Mesenchymal stem cell (in vitro differentiated cells and primary cell): Measurements from ENCODE around the gene ATP5F1A.
"Not testable (repeated sequence)": the region's sequence is repeated elsewhere in the genome, so short reads cannot be mapped to it uniquely, and the experiment has no call there.

Experiments used
- DNase-seq: peaks from one replicate; pipeline ENCODE4 v3.0.0-alpha.2; 2013
- H2AFZ ChIP-seq: one replicate; pipeline ENCODE4 v1.6.1; 2013; ENCODE audit warnings: low read depth, mild to moderate bottlenecking, control low read depth, inconsistent platforms, low read length, moderate library complexity
- H2AK5ac ChIP-seq: 2 replicates; pipeline ENCODE4 v1.6.1; 2013; ENCODE audit warnings: low read length, moderate library complexity, mild to moderate bottlenecking, inconsistent platforms; ENCODE audit not compliant: severe bottlenecking
- H2BK120ac ChIP-seq: one replicate; pipeline ENCODE4 v1.6.1; 2013; ENCODE audit warnings: low read depth, mild to moderate bottlenecking, inconsistent platforms, low read length, moderate library complexity
- H2BK12ac ChIP-seq, 2 experiments: one replicate each; pipeline ENCODE4 v1.6.1; 2013; ENCODE audit warnings: inconsistent platforms in 2 of 2, low read length in 2 of 2, mild to moderate bottlenecking in 2 of 2, moderate library complexity in 2 of 2, control low read depth in 1 of 2
- H2BK15ac ChIP-seq: one replicate; pipeline ENCODE4 v1.6.1; 2013; ENCODE audit warnings: mild to moderate bottlenecking, low read depth, inconsistent platforms; ENCODE audit not compliant: poor library complexity, severe bottlenecking
- H2BK5ac ChIP-seq: 2 replicates; pipeline ENCODE4 v1.6.1; 2013; ENCODE audit warnings: low read depth, mild to moderate bottlenecking, low read length, control low read depth, inconsistent platforms; ENCODE audit not compliant: poor library complexity, severe bottlenecking
- H3K14ac ChIP-seq, 2 experiments: one replicate each; pipeline ENCODE4 v1.6.1; 2013; ENCODE audit warnings: inconsistent platforms in 2 of 2, low read length in 2 of 2, control low read depth in 1 of 2, mild to moderate bottlenecking in 1 of 2, moderate library complexity in 1 of 2
- H3K18ac ChIP-seq, 2 experiments: one replicate each; pipeline ENCODE4 v1.6.1; 2013; ENCODE audit warnings: inconsistent platforms in 2 of 2, low read length in 2 of 2, control low read depth in 1 of 2, low read depth in 1 of 2, mild to moderate bottlenecking in 1 of 2
- H3K23ac ChIP-seq, 2 experiments: one replicate each; pipeline ENCODE4 v1.6.1; 2013; ENCODE audit warnings: inconsistent platforms in 2 of 2, low read length in 2 of 2, mild to moderate bottlenecking in 2 of 2, moderate library complexity in 2 of 2, control low read depth in 1 of 2
- H3K27ac ChIP-seq: 2 replicates; pipeline ENCODE4 v1.5.1; 2013; ENCODE audit warnings: mild to moderate bottlenecking, moderate library complexity, low read length, control low read depth, inconsistent platforms; ENCODE audit not compliant: poor library complexity, severe bottlenecking
- H3K27me3 ChIP-seq, 2 experiments: 2 replicates each; pipeline versions ENCODE4 v1.6.1 to v1.7.0; 2013; ENCODE audit warnings: low read length in 2 of 2, mild to moderate bottlenecking in 2 of 2, moderate library complexity in 2 of 2, control low read depth in 1 of 2, inconsistent platforms in 1 of 2; ENCODE audit not compliant: control insufficient read depth in 1 of 2, insufficient read depth in 1 of 2
- H3K36me3 ChIP-seq, 2 experiments: 2 replicates each; pipeline versions ENCODE4 v1.6.1 to v1.7.0; 2013; ENCODE audit warnings: low read length in 2 of 2, control low read depth in 1 of 2, inconsistent platforms in 1 of 2, low read depth in 1 of 2, mild to moderate bottlenecking in 1 of 2; ENCODE audit not compliant: insufficient read depth in 2 of 2, control insufficient read depth in 1 of 2
- H3K4ac ChIP-seq, 2 experiments: one replicate each; pipeline ENCODE4 v1.6.1; 2013; ENCODE audit warnings: inconsistent platforms in 2 of 2, low read length in 2 of 2, mild to moderate bottlenecking in 2 of 2, moderate library complexity in 2 of 2, control low read depth in 1 of 2, low read depth in 1 of 2
- H3K4me1 ChIP-seq: 2 replicates; pipeline ENCODE4 v1.6.1; 2013; ENCODE audit warnings: low read depth, low read length, control low read depth; ENCODE audit not compliant: control insufficient read depth, insufficient read depth
- H3K4me2 ChIP-seq: 2 replicates; pipeline ENCODE4 v1.6.1; 2013; ENCODE audit warnings: low read length, mild to moderate bottlenecking, inconsistent platforms; ENCODE audit not compliant: poor library complexity, severe bottlenecking
- H3K4me3 ChIP-seq, 2 experiments: 2 replicates each; pipeline versions ENCODE4 v1.5.1 to v1.7.0; 2013; ENCODE audit warnings: low read length in 2 of 2, mild to moderate bottlenecking in 2 of 2, control low read depth in 1 of 2, low read depth in 1 of 2; ENCODE audit not compliant: insufficient read depth in 1 of 2
- H3K79me1 ChIP-seq: replicated peaks from 2 replicates; pipeline ENCODE4 v1.6.1; 2013; ENCODE audit warnings: mild to moderate bottlenecking, control low read depth, low read length, inconsistent platforms; ENCODE audit not compliant: poor library complexity, severe bottlenecking
- H3K9ac ChIP-seq: 2 replicates; pipeline ENCODE4 v1.7.0; 2013; ENCODE audit warnings: mild to moderate bottlenecking, low read length, moderate library complexity
- H3K9me3 ChIP-seq: 2 replicates; pipeline ENCODE4 v1.7.0; 2013; ENCODE audit warnings: mild to moderate bottlenecking, low read length; ENCODE audit not compliant: control insufficient read depth
- H4K8ac ChIP-seq: one replicate; pipeline ENCODE4 v1.6.1; 2013; ENCODE audit warnings: inconsistent platforms, mild to moderate bottlenecking, low read length, moderate library complexity
- H4K91ac ChIP-seq: one replicate; pipeline ENCODE4 v1.6.1; 2013; ENCODE audit warnings: mild to moderate bottlenecking, low read length, inconsistent platforms
- WGBS: methylation state at CpG from one replicate; pipeline ENCODE4 v1.1.7; 2013; ENCODE audit warnings: mixed read lengths; 5-methylcytosine and 5-hydroxymethylcytosine counted together

Gene ATP5F1A

DNA sequence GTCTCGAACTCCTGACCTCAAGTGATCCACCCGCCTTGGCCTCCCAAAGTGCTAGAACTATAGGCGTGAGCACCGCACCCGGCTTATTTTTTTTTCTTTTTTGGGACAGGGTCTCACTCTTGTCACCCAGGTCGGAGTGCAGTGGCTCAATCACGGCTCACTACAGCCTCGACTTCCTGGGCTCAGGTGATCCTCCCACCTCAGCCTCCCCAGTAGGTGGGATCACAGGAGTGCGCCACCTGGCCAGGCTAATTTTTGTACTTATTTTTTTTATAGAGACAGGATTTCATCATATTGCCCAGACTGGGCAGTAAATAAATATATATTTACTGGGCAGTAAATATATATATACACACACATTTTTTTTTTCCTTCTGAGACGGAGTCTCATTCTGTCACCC is 2.6 kb downstream of the ATP5F1A start:
- H2BK5ac ChIP-seq: no peak overlapping the region

GRCh38 chr18:46088501-46088900 is 9.6 kb downstream of the ATP5F1A start:
- not testable (repeated sequence) for H3K4me3 ChIP-seq, H3K14ac ChIP-seq, H2BK120ac ChIP-seq, H4K91ac ChIP-seq, H3K4ac ChIP-seq, H3K18ac ChIP-seq, H2BK15ac ChIP-seq, H3K4me2 ChIP-seq, H2AK5ac ChIP-seq, H3K9ac ChIP-seq, H3K27ac ChIP-seq, H2AFZ ChIP-seq, H3K9me3 ChIP-seq, H2BK12ac ChIP-seq, H3K27me3 ChIP-seq, H4K8ac ChIP-seq, H2BK5ac ChIP-seq, H3K4me1 ChIP-seq
- DNase-seq: peak; percentile 24
- Histone ChIP-seq H3K23ac (peak overlapping the region in 1 of 2 experiments; percentile 59), H3K36me3 (peaks cover 61 to 95% of the 10 kb centered on the region in 2 experiments), H3K79me1 (peaks cover 16% of the 10 kb centered on the region)
- WGBS: 35% methylated on average over 7 of the region's 8 CpGs

More for the DNA sequence above, 2.6 kb downstream of the ATP5F1A start:
- Histone ChIP-seq H3K18ac (no peak overlapping the region), H3K4me2 (no peak overlapping the region), H2BK12ac (no peak overlapping the region), H3K36me3 (peaks cover 25 to 39% of the 10 kb centered on the region in 2 experiments), H2BK15ac (no peak overlapping the region), H3K14ac (no peak overlapping the region), H3K23ac (no peak overlapping the region), H3K4ac (no peak overlapping the region), H3K4me1 (peaks cover 13% of the 10 kb centered on the region), H2AK5ac (no peak overlapping the region), H2BK120ac (no peak overlapping the region), H4K91ac (no peak overlapping the region), H3K27ac (no peak overlapping the region), H3K4me3 (peak overlapping the region in 1 of 2 experiments; percentile 100), H4K8ac (no peak overlapping the region), H3K9ac (no peak overlapping the region), H2AFZ (no peak overlapping the region), H3K9me3 (no peaks in the 10 kb centered on the region), H3K79me1 (peaks cover 5% of the 10 kb centered on the region), H3K27me3 (no peaks in the 10 kb centered on the region)
- no peak for DNase-seq
- 97% methylated on average over 8 of the region's 10 CpGs for whole genome bisulfite sequencing

DNA sequence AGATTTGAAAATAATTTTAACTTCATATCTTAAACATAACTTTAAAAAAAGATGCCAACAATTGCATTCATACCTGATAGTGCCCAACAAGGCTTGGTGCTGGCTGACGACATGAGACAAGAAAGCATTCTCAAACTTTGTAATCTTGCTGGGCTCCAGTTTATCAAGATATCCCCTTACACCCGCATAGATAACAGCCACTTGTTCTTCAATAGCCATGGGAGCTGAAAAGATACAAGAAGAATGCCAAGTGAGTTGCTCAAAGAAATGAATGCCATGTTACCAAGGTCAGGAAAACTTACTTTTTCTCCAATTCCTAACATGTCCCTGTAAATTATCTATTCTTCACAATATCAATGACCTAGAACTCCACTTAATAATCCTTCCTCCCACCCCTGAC is 13.7 kb downstream of the ATP5F1A start:
- H3K9me3 ChIP-seq: no peaks in the 10 kb centered on the region

GRCh38 chr18:46080156-46080555 is 17.9 kb downstream of the ATP5F1A start:
- Histone ChIP-seq H2BK5ac (no peak overlapping the region), H3K79me1 (peaks cover 13% of the 10 kb centered on the region), H3K4ac (no peak overlapping the region), H3K9me3 (no peaks in the 10 kb centered on the region), H2BK15ac (no peak overlapping the region), H3K4me2 (no peak overlapping the region), H3K36me3 (peaks cover 37 to 76% of the 10 kb centered on the region in 2 experiments), H3K14ac (no peak overlapping the region), H2AFZ (no peak overlapping the region), H4K8ac (no peak overlapping the region), H3K4me3 (no peak overlapping the region), H3K23ac (no peak overlapping the region), H2BK120ac (no peak overlapping the region), H2BK12ac (no peak overlapping the region), H3K27me3 (no peaks in the 10 kb centered on the region), H3K4me1 (peaks cover 5% of the 10 kb centered on the region), H3K9ac (no peak overlapping the region), H3K27ac (no peak overlapping the region), H2AK5ac (no peak overlapping the region), H4K91ac (no peak overlapping the region), H3K18ac (no peak overlapping the region)
- WGBS: 92% methylated on average over 1 of the region's 1 CpG
- DNase-seq: no peak

More for the DNA sequence above, 13.7 kb downstream of the ATP5F1A start:
- H3K4me3 ChIP-seq: no peak overlapping the region
- no peak overlapping the region for H3K23ac ChIP-seq
- no peak overlapping the region for H2AK5ac ChIP-seq
- peaks cover 23% of the 10 kb centered on the region for H3K79me1 ChIP-seq
- no peak overlapping the region for H3K4me2 ChIP-seq
- no peak for DNase-seq
- no peak overlapping the region for H3K14ac ChIP-seq
- H3K4ac ChIP-seq: no peak overlapping the region
- no peak overlapping the region for H2BK120ac ChIP-seq
- no peak overlapping the region for H4K91ac ChIP-seq
- H2BK15ac ChIP-seq: no peak overlapping the region
- H3K4me1 ChIP-seq: no peaks in the 10 kb centered on the region
- 100% methylated on average over 2 of the region's 2 CpGs for WGBS
- no peak overlapping the region for H3K9ac ChIP-seq
- no peak overlapping the region for H2BK5ac ChIP-seq
- H3K36me3 ChIP-seq: peaks cover 63 to 94% of the 10 kb centered on the region in 2 experiments
- no peak overlapping the region for H3K18ac ChIP-seq
- no peak overlapping the region for H4K8ac ChIP-seq
- no peak overlapping the region for H3K27ac ChIP-seq
- H2AFZ ChIP-seq: no peak overlapping the region
- no peak overlapping the region for H2BK12ac ChIP-seq
- no peaks in the 10 kb centered on the region for H3K27me3 ChIP-seq
